GM18868 (cell line): ENCODE data around the gene DUSP11.
"Not testable (repeated sequence)": the region's sequence is repeated elsewhere in the genome, so short reads cannot be mapped to it uniquely, and the experiment has no call there.

Experiments used
- ATAC-seq: cut with Tn5 transposase; IDR thresholded peaks from one replicate; pipeline ENCODE4 v1.9.1; 2021; ENCODE audit warnings: mild to moderate bottlenecking, moderate library complexity; ENCODE audit not compliant: unreplicated experiment

Gene DUSP11

GRCh38 chr2:73779467-73780236 lies at the start of gene DUSP11:
Gene DUSP11 (minus strand): TSS chr2:73780103. CDS start chr2:73779974, 129 bp downstream.
- ATAC-seq: peak; percentile 97

GRCh38 chr2:73828818-73829570 lies 49.1 kb upstream of the DUSP11 start, which contains the start of gene STAMBP:
Gene STAMBP (plus strand): TSS chr2:73828961. CDS start chr2:73830857, 1,896 bp downstream.
- ATAC-seq: peak; percentile 88

GRCh38 chr2:73828389-73828817 lies 48.5 kb upstream of the DUSP11 start:
- no peak for ATAC-seq

- no peak for ATAC-seq
Observed at GRCh38 chr2:73827660-73828388, 47.9 kb upstream of the DUSP11 start.

- no peak for ATAC-seq
Observed at GRCh38 chr2:73827018-73827417, 47.1 kb upstream of the DUSP11 start.

- ATAC-seq: no peak
Observed at GRCh38 chr2:73825408-73825807, 45.5 kb upstream of the DUSP11 start.

GRCh38 chr2:73823916-73824523 lies 44.1 kb upstream of the DUSP11 start:
- ATAC-seq: no peak

- no peak for ATAC-seq
Observed at GRCh38 chr2:73823416-73823815, 43.5 kb upstream of the DUSP11 start.

- no peak for ATAC-seq
Observed at GRCh38 chr2:73822991-73823390, 43.1 kb upstream of the DUSP11 start.

GRCh38 chr2:73822276-73822675 lies 42.4 kb upstream of the DUSP11 start:
- ATAC-seq: no peak

- no peak for ATAC-seq
Observed at GRCh38 chr2:73821669-73822068, 41.8 kb upstream of the DUSP11 start.

GRCh38 chr2:73821227-73821626 lies 41.3 kb upstream of the DUSP11 start:
- ATAC-seq: peak; percentile 90

GRCh38 chr2:73818296-73818695 lies 38.4 kb upstream of the DUSP11 start:
- no peak for ATAC-seq

- no peak for ATAC-seq
Observed at GRCh38 chr2:73812635-73813034, 32.7 kb upstream of the DUSP11 start.

- no peak for ATAC-seq
Observed at GRCh38 chr2:73811878-73812277, 32.0 kb upstream of the DUSP11 start.

- ATAC-seq: not testable (repeated sequence)
Observed at GRCh38 chr2:73783883-73784282, 4.0 kb upstream of the DUSP11 start, which contains the start of gene C2orf78. Gene C2orf78 (plus strand): TSS chr2:73784183. CDS start chr2:73784310, 127 bp downstream.

- ATAC-seq: not testable (repeated sequence)
Observed at GRCh38 chr2:73783402-73783801, 3.5 kb upstream of the DUSP11 start.

GRCh38 chr2:73780237-73780582 lies 307 bp upstream of the DUSP11 start:
- ATAC-seq: no peak

- not testable (repeated sequence) for ATAC-seq
Observed at GRCh38 chr2:73778867-73779466, 936 bp downstream of the DUSP11 start.

- ATAC-seq: no peak
Observed at GRCh38 chr2:73776869-73777519, 2.9 kb downstream of the DUSP11 start.
